MG63 (cell line): ENCODE data around the gene PPIH. TPM values are rescaled to one million over a fixed set of nuclear protein-coding genes. Genes with fewer than 3 reads are reported as not detected.
A peak's percentile ranks its signal among the peaks of the same experiment; 100 is the strongest.
"Not testable (repeated sequence)": the region's sequence is repeated elsewhere in the genome, so short reads cannot be mapped to it uniquely, and the experiment has no call there.

ENCODE experiments used
- DNase-seq: peaks from one replicate; pipeline ENCODE4 v3.0.0-alpha.2; 2020
- H3K27me3 ChIP-seq: fragments of 250-450 bp; sonication (Bioruptor Pico); 2 replicates; pipeline ENCODE4 v1.5.1; 2020; ENCODE audit warnings: mild to moderate bottlenecking, moderate library complexity
- H3K36me3 ChIP-seq: fragments of 250-450 bp; sonication (Bioruptor Pico); 2 replicates; pipeline ENCODE4 v1.5.1; 2020; ENCODE audit warnings: mild to moderate bottlenecking, moderate library complexity
- H3K4me3 ChIP-seq: fragments of 250-450 bp; sonication (Bioruptor Pico); 2 replicates; pipeline ENCODE4 v1.5.1; 2020; ENCODE audit warnings: mild to moderate bottlenecking, moderate library complexity
- H3K9me3 ChIP-seq: fragments of 250-450 bp; sonication (Bioruptor Pico); 2 replicates; pipeline ENCODE4 v1.5.1; 2020; ENCODE audit warnings: mild to moderate bottlenecking, moderate library complexity
- total RNA-seq: library from RNA; depleted of rRNA; stranded (reverse); fragments of >200 nt; shearing (Covaris generic); gene quantifications from 2 replicates; pipeline ENCODE4 v1.2.3, GENCODE V29; 2014; ENCODE audit warnings: low replicate concordance

Gene PPIH
- total RNA-seq, 1 experiment from 2014 or later, result 79.5 TPM

DNA sequence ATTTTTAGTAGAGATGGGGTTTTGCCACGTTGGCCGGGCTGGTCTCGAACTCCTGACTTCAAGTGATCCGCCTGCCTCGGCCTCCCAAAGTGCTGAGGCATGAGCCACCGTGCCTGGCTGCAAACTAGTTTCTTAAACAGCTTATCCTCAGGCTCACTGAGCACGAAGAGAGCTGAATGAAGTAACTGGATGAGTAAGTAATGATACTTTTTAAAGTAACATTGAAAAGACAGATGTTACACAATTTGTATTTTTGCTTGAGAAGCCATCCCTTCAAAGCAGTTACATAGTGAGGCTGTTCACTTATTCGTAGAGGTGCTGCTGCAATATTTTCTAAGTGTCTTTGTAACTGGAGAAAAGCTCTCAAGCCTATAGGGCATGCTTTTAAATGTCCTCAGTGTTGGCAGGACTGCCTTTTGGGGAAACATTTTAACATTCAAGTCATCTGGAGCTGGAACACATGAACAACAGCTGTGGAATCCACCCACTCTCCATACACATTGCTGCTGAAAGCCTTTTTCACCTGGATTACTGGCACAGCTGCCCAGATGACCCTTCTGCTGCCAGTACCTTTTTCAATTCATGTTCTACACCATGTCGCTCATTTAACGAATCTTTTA is 21.3 kb downstream of the PPIH start:
- Histone ChIP-seq H3K27me3 (no peaks in the 10 kb centered on the region), H3K4me3 (no peak overlapping the region), H3K9me3 (no peaks in the 10 kb centered on the region), H3K36me3 (peaks cover 26% of the 10 kb centered on the region)
- peak; percentile 9 for DNase-seq

DNA sequence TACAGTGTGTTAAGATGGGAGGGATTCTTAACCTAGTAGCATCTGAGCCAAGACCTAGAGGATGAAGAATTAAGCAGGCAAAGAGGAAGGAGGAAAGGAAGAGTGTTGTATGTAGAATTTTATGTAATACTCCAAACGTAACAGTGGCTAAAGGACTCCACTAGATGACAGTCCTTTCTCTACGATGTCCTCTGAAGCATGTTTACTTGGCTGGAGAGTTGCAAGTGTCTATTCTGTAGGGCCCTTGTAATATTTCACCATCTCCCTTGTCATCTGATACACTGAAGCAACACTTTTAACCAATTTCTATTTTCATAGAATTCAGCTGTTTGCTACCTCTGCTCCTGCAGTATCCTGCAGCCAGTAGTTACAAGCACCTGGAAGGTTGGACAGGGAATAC is 21.8 kb downstream of the PPIH start:
- H3K4me3 ChIP-seq, result no peak overlapping the region
- H3K9me3 ChIP-seq, result no peaks in the 10 kb centered on the region
- no peak for DNase-seq
- H3K36me3 ChIP-seq, result peaks cover 28% of the 10 kb centered on the region
- no peaks in the 10 kb centered on the region for H3K27me3 ChIP-seq

DNA sequence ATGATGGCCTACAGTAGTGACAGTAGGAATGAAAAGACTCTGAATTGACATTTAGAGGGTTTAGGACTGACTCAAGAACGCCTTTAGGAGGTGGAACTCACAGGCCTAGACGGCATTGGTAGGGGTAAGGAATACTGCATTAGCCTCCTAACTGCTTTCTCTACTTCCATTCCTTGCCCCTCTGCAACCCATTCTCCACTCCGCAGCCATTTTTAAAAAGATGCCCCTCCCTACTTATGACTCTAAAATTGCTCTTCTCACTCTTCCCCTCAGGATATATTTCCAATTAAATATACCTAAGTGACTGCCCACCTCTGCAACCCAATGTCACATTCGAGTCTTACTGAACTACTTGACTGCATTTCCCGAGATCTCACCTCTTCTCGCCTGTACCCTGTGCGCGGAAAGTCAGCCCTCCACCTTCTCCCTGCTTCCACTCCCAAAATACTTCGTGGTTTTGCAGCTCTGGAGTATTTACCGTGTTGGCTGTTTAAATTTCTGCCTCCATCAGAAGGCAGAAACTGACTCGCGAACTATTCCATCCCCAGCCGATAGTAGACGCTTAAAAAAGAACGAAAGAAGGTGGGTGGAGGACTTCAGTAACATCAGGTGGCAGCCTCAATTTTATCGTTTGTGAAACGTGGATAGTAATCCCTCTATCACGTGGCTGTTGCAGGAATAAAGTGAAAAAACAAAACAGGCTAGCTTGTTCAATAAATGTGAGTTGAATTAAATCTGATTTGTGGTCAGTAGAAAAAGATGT is 22.9 kb downstream of the PPIH start:
- no peak for DNase-seq
- peaks cover 33% of the 10 kb centered on the region for H3K36me3 ChIP-seq
- H3K4me3 ChIP-seq, result peak overlapping the region; percentile 87
- H3K27me3 ChIP-seq, result no peaks in the 10 kb centered on the region
- H3K9me3 ChIP-seq, result no peaks in the 10 kb centered on the region

DNA sequence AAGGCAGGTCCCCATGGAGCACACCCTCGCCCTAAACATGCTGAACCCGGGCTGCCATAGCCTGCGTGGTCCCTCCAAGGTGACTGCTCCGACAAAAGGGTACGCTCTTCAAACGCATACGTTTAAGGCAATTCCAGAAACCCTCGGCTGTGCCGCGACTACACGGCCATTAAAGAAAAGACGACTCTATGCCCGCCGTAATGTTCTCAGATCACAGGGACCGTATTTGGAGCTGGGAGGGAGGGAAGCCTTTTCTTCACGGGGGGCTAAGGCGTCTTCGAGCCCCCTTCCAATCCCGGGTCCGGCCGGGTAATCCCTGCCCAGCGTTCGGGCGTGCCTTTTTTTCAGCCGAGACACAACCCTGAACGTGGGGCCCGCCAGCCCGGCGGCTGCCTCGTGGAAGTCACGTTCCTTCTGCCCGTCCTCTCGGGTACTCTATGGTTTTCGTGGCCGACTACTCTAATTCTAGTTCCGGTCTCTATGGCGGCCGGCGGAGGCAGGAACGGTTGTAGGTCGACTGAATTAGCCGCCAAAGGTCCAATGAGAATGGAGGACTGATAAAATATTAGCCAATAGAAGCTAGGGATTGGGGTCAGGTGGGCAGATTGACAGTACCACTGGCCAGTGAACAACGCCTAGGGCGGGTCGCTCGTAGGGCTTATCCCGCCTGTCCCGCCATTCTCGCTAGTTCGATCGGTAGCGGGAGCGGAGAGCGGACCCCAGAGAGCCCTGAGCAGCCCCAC is 23.7 kb downstream of the PPIH start, which contains the start of gene YBX1:
TSS of gene YBX1 (plus strand) at position 678 of the 743 bp plus-strand sequence. CDS start 148 bp downstream, outside the sequence.
- H3K4me3 ChIP-seq, result peak within 1 kb of the TSS; percentile 87
- H3K9me3 ChIP-seq, result no peaks in the 10 kb centered on the region
- peak; percentile 95 for DNase-seq
- H3K36me3 ChIP-seq, result peaks cover 40% of the 10 kb centered on the region
- no peaks in the 10 kb centered on the region for H3K27me3 ChIP-seq

- DNase-seq, H3K9me3 ChIP-seq, H3K27me3 ChIP-seq: not testable (repeated sequence)
- H3K36me3 ChIP-seq, result peaks cover 43% of the 10 kb centered on the region
- H3K4me3 ChIP-seq, result peak overlapping the region; percentile 87
Measured at GRCh38 chr1:42682484-42682738, 24.2 kb downstream of the PPIH start.

- Histone ChIP-seq H3K4me3 (peak overlapping the region; percentile 87), H3K27me3 (no peaks in the 10 kb centered on the region), H3K36me3 (peaks cover 49% of the 10 kb centered on the region), H3K9me3 (no peaks in the 10 kb centered on the region)
- DNase-seq, result peak; percentile 76
Measured at GRCh38 chr1:42682739-42683531, 24.7 kb downstream of the PPIH start.

DNA sequence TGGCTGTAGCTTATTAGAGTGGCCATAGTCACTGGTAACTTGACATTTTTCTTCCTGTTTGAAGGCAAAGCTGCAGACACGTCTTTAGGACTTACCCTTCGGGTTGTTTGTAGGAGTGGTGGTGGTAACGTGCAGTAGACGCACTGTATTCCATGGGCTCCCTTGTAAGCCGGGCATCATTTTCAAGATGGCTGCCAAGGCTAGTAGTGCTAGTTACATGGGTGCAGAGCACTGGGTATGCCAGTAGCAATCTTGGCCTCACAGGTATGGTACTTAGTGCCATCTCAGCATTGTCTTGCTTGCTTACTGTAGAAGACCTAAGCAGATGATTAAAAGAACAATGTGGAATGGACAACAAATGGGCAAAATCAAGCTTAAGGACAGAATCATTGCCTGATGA is 25.9 kb downstream of the PPIH start:
- Histone ChIP-seq H3K27me3 (no peaks in the 10 kb centered on the region), H3K9me3 (no peaks in the 10 kb centered on the region), H3K36me3 (peaks cover 61% of the 10 kb centered on the region), H3K4me3 (peak overlapping the region; percentile 87)
- DNase-seq, result peak; percentile 30

GRCh38 chr1:42686418-42686817 is 28.2 kb downstream of the PPIH start:
- Histone ChIP-seq H3K27me3 (no peaks in the 10 kb centered on the region), H3K4me3 (no peak overlapping the region), H3K9me3 (no peaks in the 10 kb centered on the region), H3K36me3 (peaks cover 73% of the 10 kb centered on the region)
- no peak for DNase-seq

GRCh38 chr1:42689912-42690311 is 31.7 kb downstream of the PPIH start:
- no peak for DNase-seq
- H3K9me3 ChIP-seq, result no peaks in the 10 kb centered on the region
- no peaks in the 10 kb centered on the region for H3K27me3 ChIP-seq
- H3K36me3 ChIP-seq, result peaks cover 90% of the 10 kb centered on the region
- H3K4me3 ChIP-seq, result no peak overlapping the region

DNA sequence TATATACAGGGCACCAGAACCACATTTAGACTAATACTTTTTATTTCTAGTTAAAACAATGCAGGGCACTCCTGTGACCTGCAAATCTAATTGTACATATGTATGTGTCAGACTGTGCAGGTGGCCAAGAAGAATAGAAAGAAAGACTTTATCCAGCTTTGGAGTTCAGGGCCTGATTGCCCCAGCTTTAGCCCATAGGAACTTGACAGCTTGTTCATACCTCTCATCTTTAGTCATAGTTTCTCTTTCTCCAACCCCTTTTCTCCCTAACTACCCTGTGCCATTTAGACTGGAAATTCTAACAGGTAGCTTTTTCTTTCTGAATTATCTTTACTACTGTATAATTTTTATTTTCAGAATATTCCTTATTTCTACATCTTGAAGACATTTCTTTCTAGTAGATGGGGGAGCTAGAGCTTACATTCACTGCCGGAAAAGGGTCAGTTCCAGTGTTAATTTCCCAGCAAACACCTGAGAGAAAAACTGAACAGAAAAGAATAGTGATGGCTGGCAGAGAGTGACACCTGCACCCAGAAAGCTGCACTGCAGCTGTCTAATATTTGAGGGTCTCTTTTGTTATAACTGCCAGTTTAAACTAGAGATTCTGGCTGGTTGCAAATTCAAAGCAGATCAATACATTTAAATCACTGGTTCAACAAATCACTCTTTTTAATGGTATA is 32.4 kb downstream of the PPIH start:
- Histone ChIP-seq H3K36me3 (peaks cover 90% of the 10 kb centered on the region), H3K27me3 (no peaks in the 10 kb centered on the region), H3K4me3 (no peak overlapping the region), H3K9me3 (no peaks in the 10 kb centered on the region)
- no peak for DNase-seq

GRCh38 chr1:42691157-42691498 is 32.9 kb downstream of the PPIH start:
- no peaks in the 10 kb centered on the region for H3K9me3 ChIP-seq
- no peaks in the 10 kb centered on the region for H3K27me3 ChIP-seq
- no peak overlapping the region for H3K4me3 ChIP-seq
- peaks cover 90% of the 10 kb centered on the region for H3K36me3 ChIP-seq
- DNase-seq, result no peak

DNA sequence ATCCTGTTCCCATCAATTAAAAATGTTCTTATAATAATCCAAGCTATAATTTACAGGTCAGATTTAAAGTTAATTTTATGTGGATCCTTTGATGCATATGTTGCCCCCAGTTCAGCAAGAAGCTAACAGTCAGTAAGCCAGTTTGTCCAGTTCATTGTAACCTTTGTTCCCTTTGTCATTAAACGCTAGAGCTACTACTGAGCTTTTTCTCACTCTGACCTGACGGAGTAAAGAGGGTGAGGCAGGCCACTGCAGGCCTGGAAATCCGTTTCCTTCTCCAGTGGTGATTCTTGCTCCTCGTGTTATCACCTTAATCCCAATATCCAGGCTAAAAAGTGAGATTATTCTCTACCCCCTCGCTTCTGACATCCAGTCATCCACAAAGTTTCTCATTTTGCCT is 34.2 kb downstream of the PPIH start:
- no peaks in the 10 kb centered on the region for H3K9me3 ChIP-seq
- H3K27me3 ChIP-seq, result no peaks in the 10 kb centered on the region
- H3K36me3 ChIP-seq, result peaks cover 90% of the 10 kb centered on the region
- DNase-seq, result no peak
- H3K4me3 ChIP-seq, result no peak overlapping the region

DNA sequence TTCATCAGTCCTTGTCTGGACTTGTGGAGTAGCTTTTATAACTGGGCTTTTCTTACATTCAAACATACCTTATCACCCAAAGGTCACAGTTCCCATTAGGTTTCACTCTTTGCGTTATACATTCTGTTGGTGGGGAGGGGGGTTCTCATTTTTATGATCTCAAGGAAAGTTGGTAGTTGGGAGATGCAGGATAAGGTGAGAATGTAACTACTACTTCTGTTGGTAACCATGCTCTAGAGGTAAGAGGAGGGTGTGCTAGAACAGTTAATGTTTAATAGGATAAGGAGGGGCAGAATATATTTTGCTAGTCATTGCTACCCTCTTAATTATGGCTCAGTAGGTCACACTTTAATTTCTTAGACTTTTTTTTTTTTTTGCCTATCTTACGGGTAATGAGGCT is 34.7 kb downstream of the PPIH start:
- peaks cover 90% of the 10 kb centered on the region for H3K36me3 ChIP-seq

DNA sequence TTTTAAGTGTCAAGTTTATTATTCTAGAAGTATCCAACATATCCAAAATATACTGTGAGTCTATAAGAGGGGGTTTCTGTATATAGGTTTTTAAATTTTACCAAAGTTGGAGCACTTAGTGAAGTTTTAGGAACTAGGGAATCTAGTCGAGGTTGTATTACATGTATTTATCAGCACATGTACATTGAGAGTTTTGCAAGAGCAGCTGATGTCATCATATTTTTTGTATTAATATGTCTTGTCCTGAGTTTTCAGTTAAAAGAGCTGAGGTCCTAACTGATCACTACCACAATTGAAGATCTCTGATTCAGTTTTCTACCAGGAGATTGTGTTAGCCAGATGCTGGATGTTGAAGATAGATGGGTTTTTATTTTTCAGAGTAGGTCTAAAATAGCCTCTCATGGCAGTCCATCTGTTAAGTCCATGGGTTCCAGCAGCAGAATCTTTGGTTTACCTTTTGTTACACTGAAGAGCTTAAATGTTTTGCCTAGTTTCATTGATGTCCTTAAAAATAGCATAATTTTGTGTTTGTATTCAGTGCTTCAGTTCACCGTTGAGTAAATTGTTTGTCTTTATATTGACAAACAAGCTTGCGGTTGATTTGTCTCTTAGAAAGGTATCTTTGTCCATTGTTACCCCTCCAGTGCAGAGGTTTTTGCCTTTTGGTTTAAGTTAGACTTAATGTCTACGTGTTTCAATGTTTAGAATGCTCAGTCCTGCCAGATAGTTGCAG is 40.0 kb downstream of the PPIH start:
- no peaks in the 10 kb centered on the region for H3K9me3 ChIP-seq
- no peaks in the 10 kb centered on the region for H3K27me3 ChIP-seq
- no peak overlapping the region for H3K4me3 ChIP-seq
- no peak for DNase-seq
- H3K36me3 ChIP-seq, result peaks cover 98% of the 10 kb centered on the region

More for the DNA sequence above, 34.7 kb downstream of the PPIH start:
- H3K9me3 ChIP-seq, result no peaks in the 10 kb centered on the region
- DNase-seq, result no peak
- H3K4me3 ChIP-seq, result no peak overlapping the region
- no peaks in the 10 kb centered on the region for H3K27me3 ChIP-seq

- H3K4me3 ChIP-seq, result no peak overlapping the region
- H3K9me3 ChIP-seq, result no peaks in the 10 kb centered on the region
- H3K36me3 ChIP-seq, result peaks cover 98% of the 10 kb centered on the region
- DNase-seq, result no peak
- H3K27me3 ChIP-seq, result no peaks in the 10 kb centered on the region
Measured at GRCh38 chr1:42700006-42700405, 41.8 kb downstream of the PPIH start.

GRCh38 chr1:42703888-42704464 is 45.8 kb downstream of the PPIH start:
- H3K4me3 ChIP-seq, result no peak overlapping the region
- H3K9me3 ChIP-seq, result no peaks in the 10 kb centered on the region
- no peaks in the 10 kb centered on the region for H3K27me3 ChIP-seq
- no peak for DNase-seq
- H3K36me3 ChIP-seq, result peaks cover 94% of the 10 kb centered on the region
